Fibroblast of lung (primary cell): ENCODE data around the gene ZNF384.

ENCODE experiments used
- EZH2 ChIP-seq: IDR thresholded peaks from 2 replicates; pipeline ENCODE4 v1.5.1; 2012; ENCODE audit warnings: low read length, control low read depth, mild to moderate bottlenecking; ENCODE audit errors: missing control alignments
- TF ChIP-seq, protein P1 (sequence below), 2 donors: IDR thresholded peaks in 1 of 2; conservative IDR thresholded peaks in 1 of 2; 1 replicate in 1 of 2; 2 replicates in 1 of 2; pipeline ENCODE4 v1.5.1; 2011 to 2012; ENCODE audit warnings: low read length in 2 of 2, control low read depth in 1 of 2, inconsistent platforms in 1 of 2, low read depth in 1 of 2, mild to moderate bottlenecking in 1 of 2

DNA sequence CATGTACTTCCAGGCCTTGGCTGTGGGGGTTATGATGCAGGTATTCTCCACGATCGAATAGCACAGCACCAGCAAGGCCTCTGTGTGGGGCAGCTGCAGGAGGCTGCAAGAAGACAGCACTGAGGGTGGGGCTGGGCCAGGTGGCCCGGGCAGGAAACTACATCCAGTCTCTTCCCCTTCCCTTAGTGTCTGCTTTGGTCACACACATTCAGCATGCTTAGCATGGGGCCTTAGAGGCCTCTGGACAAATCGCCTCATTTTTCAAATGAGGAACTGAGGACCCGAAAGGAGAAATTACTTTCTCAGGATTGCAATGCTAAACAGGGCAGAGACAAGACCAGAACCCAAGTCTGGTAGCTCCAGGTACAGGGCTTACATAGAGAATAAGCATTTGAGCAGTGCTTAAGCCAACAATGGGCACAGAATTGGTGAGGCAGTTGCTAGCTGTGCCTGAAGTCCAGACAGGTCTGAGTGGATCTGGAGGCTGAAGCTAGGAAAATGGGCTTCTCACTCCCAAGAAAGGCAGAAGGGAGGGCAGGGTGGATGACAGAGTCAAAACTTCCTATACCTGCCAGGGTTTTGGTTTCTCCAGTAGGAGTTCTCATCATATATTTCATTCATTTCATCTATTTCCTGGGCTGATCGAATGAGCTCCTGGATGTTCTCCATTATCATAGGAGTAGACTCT, 45.5 kb downstream of the ZNF384 start:
- TF ChIP-seq, protein P1, sequence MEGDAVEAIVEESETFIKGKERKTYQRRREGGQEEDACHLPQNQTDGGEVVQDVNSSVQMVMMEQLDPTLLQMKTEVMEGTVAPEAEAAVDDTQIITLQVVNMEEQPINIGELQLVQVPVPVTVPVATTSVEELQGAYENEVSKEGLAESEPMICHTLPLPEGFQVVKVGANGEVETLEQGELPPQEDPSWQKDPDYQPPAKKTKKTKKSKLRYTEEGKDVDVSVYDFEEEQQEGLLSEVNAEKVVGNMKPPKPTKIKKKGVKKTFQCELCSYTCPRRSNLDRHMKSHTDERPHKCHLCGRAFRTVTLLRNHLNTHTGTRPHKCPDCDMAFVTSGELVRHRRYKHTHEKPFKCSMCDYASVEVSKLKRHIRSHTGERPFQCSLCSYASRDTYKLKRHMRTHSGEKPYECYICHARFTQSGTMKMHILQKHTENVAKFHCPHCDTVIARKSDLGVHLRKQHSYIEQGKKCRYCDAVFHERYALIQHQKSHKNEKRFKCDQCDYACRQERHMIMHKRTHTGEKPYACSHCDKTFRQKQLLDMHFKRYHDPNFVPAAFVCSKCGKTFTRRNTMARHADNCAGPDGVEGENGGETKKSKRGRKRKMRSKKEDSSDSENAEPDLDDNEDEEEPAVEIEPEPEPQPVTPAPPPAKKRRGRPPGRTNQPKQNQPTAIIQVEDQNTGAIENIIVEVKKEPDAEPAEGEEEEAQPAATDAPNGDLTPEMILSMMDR (conservative IDR thresholded peaks at IDR 0.05 in 1 of 2, IDR thresholded peaks at IDR 0.05 in 1 of 2; ENCODE audit: low read depth in 1 of 2, low read length in 2 of 2): no peak
- TF ChIP-seq EZH2: no peak
